Activated T-cell treated with anti-CD3 and anti-CD28 coated beads, Interleukin-2, amount 50 U/mL, for 24 hours (primary cell): ENCODE results near the gene TBC1D22A.

Experiments
- DNase-seq: peaks from one replicate; pipeline ENCODE4 v3.0.0-alpha.2; 2020
- H3K27ac Mint-ChIP-seq: 2 replicates; pipeline ENCODE4 v1.8.0; 2020; ENCODE audit warnings: mild to moderate bottlenecking, mixed read lengths
- H3K27me3 Mint-ChIP-seq: 2 replicates; pipeline ENCODE4 v1.8.0; 2020; ENCODE audit warnings: mixed read lengths
- H3K36me3 Mint-ChIP-seq: 2 replicates; pipeline ENCODE4 v1.8.0; 2020; ENCODE audit warnings: low read depth, mixed read lengths
- H3K4me1 Mint-ChIP-seq: 2 replicates; pipeline ENCODE4 v1.8.0; 2020; ENCODE audit warnings: low read depth, mixed read lengths
- H3K4me3 Mint-ChIP-seq: 2 replicates; pipeline ENCODE4 v1.8.0; 2020; ENCODE audit warnings: mild to moderate bottlenecking, moderate library complexity, mixed read lengths
- H3K9me3 Mint-ChIP-seq: 2 replicates; pipeline ENCODE4 v1.8.0; 2020; ENCODE audit warnings: mixed read lengths

The TBC1D22A gene

GRCh38 chr22:47193606-47194329, 431.3 kb downstream of the TBC1D22A start:
- no peak overlapping the region for H3K4me3 Mint-ChIP-seq
- H3K27me3 Mint-ChIP-seq, result no peaks in the 10 kb centered on the region
- DNase-seq, result peak; percentile 22
- H3K4me1 Mint-ChIP-seq, result no peaks in the 10 kb centered on the region
- H3K27ac Mint-ChIP-seq, result no peak overlapping the region
- no peaks in the 10 kb centered on the region for H3K36me3 Mint-ChIP-seq
- no peaks in the 10 kb centered on the region for H3K9me3 Mint-ChIP-seq

DNA sequence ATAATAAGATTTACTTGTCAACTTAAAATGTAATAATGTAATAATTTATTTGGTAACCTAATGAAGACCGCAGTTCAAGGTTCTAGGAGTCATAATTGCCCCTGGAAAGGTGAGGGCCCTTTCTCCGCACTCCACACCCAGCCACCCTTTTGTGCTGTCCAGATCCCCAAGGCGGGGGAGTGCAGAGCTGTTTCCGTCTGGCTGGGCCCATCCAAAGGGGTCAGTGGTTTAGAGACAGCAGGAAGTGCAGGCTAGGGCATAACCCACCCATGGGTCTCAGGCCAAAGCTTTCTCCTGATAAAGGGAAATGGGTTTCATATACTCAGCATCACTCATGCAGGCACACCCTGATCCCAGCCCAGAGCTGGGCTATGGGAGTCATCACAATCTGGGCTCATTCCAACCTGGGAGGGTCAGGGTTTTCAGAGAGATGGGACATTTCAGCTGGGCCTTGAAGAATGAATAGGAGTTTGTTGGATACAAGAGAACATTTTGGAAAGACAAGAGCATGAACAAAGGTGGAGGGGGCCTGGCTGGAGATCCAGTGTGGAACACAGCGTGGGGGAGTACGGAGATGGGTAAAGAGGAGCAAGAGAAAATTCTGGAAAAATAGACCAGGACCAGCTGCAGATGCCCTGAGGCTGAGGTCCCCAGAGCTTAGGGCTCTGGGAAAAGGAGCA, 432.2 kb downstream of the TBC1D22A start:
- Mint-ChIP-seq H3K4me1 (no peaks in the 10 kb centered on the region), H3K27ac (no peak overlapping the region), H3K36me3 (no peaks in the 10 kb centered on the region), H3K4me3 (no peak overlapping the region), H3K9me3 (no peaks in the 10 kb centered on the region), H3K27me3 (no peaks in the 10 kb centered on the region)
- DNase-seq, result peak; percentile 13

- Mint-ChIP-seq H3K27ac (no peak overlapping the region), H3K4me3 (no peak overlapping the region), H3K27me3 (no peaks in the 10 kb centered on the region), H3K4me1 (no peaks in the 10 kb centered on the region), H3K36me3 (no peaks in the 10 kb centered on the region), H3K9me3 (no peaks in the 10 kb centered on the region)
- no peak for DNase-seq
Measured at GRCh38 chr22:47195156-47195483, 432.7 kb downstream of the TBC1D22A start.

GRCh38 chr22:47195484-47196165, 433.2 kb downstream of the TBC1D22A start:
- peak; percentile 26 for DNase-seq
- Mint-ChIP-seq H3K27ac (no peak overlapping the region), H3K36me3 (no peaks in the 10 kb centered on the region), H3K9me3 (no peaks in the 10 kb centered on the region), H3K4me3 (no peak overlapping the region), H3K27me3 (no peaks in the 10 kb centered on the region), H3K4me1 (no peaks in the 10 kb centered on the region)

- H3K27ac Mint-ChIP-seq, result no peak overlapping the region
- H3K27me3 Mint-ChIP-seq, result no peaks in the 10 kb centered on the region
- H3K4me3 Mint-ChIP-seq, result no peak overlapping the region
- no peaks in the 10 kb centered on the region for H3K36me3 Mint-ChIP-seq
- peak; percentile 7 for DNase-seq
- H3K9me3 Mint-ChIP-seq, result no peaks in the 10 kb centered on the region
- H3K4me1 Mint-ChIP-seq, result no peaks in the 10 kb centered on the region
Measured at GRCh38 chr22:47196166-47196849, 433.9 kb downstream of the TBC1D22A start.

GRCh38 chr22:47196881-47197772, 434.7 kb downstream of the TBC1D22A start:
- no peak overlapping the region for H3K27ac Mint-ChIP-seq
- H3K9me3 Mint-ChIP-seq, result no peaks in the 10 kb centered on the region
- H3K4me3 Mint-ChIP-seq, result no peak overlapping the region
- H3K27me3 Mint-ChIP-seq, result no peaks in the 10 kb centered on the region
- DNase-seq, result peak; percentile 22
- H3K36me3 Mint-ChIP-seq, result no peaks in the 10 kb centered on the region
- no peaks in the 10 kb centered on the region for H3K4me1 Mint-ChIP-seq

GRCh38 chr22:47197773-47198500, 435.5 kb downstream of the TBC1D22A start:
- Mint-ChIP-seq H3K27me3 (no peaks in the 10 kb centered on the region), H3K27ac (no peak overlapping the region), H3K4me3 (no peak overlapping the region), H3K9me3 (no peaks in the 10 kb centered on the region), H3K4me1 (no peaks in the 10 kb centered on the region), H3K36me3 (no peaks in the 10 kb centered on the region)
- peak; percentile 18 for DNase-seq

DNA sequence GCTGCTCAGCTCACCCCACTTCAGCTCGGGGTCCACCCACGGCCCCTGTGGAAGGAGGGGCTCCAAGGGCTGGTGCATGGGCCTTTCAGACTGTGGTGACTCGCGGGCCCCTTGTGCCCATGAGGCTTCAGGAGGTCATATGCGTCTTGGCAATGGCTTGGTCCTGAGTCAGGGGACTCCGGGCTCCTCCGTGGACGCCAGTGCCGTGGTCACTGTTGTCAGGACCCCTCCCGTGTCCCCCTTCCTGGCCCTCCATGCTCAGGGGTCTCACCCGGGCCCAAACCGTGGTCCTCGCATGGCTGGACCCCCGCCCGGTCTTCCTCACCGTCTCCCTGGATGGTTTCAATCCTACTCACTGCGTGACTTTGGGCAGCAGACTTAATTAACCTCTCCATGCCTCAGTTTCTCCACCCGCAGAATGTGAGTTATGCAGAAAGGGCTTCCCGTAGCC, 436.4 kb downstream of the TBC1D22A start:
- DNase-seq, result peak; percentile 20
- Mint-ChIP-seq H3K4me1 (no peaks in the 10 kb centered on the region), H3K9me3 (no peaks in the 10 kb centered on the region), H3K36me3 (no peaks in the 10 kb centered on the region), H3K27me3 (no peaks in the 10 kb centered on the region), H3K4me3 (no peak overlapping the region), H3K27ac (no peak overlapping the region)

DNA sequence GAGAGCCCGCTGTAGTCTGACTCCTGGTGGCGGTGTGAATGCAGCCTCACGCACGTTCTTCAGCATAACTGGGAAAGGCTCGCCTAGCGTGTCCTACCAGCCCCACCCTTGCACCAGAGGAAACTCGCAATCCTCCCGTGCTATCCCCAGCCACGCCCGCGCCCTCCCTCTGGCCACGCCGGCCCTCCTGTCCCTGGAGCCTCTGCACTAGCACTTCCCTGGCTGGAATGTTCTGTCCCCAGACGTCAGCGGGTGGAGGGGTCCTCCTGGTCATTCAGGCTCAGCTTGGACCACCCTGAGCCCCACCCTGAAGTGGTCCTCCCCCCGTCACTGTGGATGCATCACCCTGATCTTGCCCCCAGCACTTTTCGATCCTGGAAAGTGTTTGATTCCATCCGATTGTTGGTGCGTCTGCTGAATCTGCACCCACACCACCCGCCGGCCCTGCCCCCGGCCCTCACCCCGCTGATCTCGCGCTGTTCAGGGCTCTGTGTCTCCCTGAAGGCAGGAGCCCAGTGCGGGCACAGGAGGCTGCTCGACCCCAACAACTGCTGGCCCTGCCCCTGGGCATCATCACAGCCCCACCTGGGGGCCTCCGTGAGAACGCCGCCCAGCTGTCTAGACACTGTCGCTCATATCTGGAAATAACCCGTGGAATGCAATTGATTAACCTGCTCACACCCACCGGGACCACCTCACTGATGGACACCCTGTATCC, 437.0 kb downstream of the TBC1D22A start:
- Mint-ChIP-seq H3K27me3 (no peaks in the 10 kb centered on the region), H3K9me3 (no peaks in the 10 kb centered on the region), H3K27ac (no peak overlapping the region), H3K4me1 (no peaks in the 10 kb centered on the region), H3K4me3 (no peak overlapping the region), H3K36me3 (no peaks in the 10 kb centered on the region)
- peak; percentile 16 for DNase-seq

DNA sequence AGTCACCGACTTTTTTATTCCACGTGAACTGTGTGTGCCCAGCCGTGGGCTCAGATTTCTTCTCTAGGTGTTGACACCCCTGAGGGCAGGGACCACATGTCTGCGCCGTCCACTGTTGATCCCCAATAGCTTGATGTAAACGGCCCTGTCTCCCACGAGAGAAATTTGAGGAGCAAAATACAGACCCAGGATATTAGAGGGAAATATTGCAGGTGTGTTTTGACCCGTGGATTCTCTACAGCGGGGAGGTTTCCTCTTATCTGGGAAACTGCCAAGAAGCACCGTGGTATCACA, 437.5 kb downstream of the TBC1D22A start:
- Mint-ChIP-seq H3K4me3 (no peak overlapping the region), H3K9me3 (no peaks in the 10 kb centered on the region), H3K4me1 (no peaks in the 10 kb centered on the region)

GRCh38 chr22:47200273-47201051, 438.0 kb downstream of the TBC1D22A start:
- H3K4me3 Mint-ChIP-seq, result no peak overlapping the region
- H3K27ac Mint-ChIP-seq, result no peak overlapping the region

More for the DNA sequence above, 437.5 kb downstream of the TBC1D22A start:
- no peak overlapping the region for H3K27ac Mint-ChIP-seq
- no peaks in the 10 kb centered on the region for H3K27me3 Mint-ChIP-seq
- DNase-seq, result no peak
- no peaks in the 10 kb centered on the region for H3K36me3 Mint-ChIP-seq

GRCh38 chr22:47201186-47201995, 438.9 kb downstream of the TBC1D22A start:
- peak; percentile 12 for DNase-seq
- Mint-ChIP-seq H3K4me1 (no peaks in the 10 kb centered on the region), H3K36me3 (no peaks in the 10 kb centered on the region), H3K4me3 (no peak overlapping the region), H3K27ac (no peak overlapping the region), H3K9me3 (no peaks in the 10 kb centered on the region), H3K27me3 (no peaks in the 10 kb centered on the region)

More at GRCh38 chr22:47200273-47201051, 438.0 kb downstream of the TBC1D22A start:
- peak; percentile 20 for DNase-seq
- no peaks in the 10 kb centered on the region for H3K27me3 Mint-ChIP-seq
- no peaks in the 10 kb centered on the region for H3K9me3 Mint-ChIP-seq
- H3K4me1 Mint-ChIP-seq, result no peaks in the 10 kb centered on the region
- H3K36me3 Mint-ChIP-seq, result no peaks in the 10 kb centered on the region
